GM23338 (cell line): ENCODE measurements around the gene KCNB1. TPM values are rescaled to one million over a fixed set of nuclear protein-coding genes. Genes with fewer than 3 reads are reported as not detected.

Experiments used
- ATAC-seq: fragments of 200-7000 bp; cut with Tn5 transposase; 3 replicates; pipeline ENCODE4 v1.9.1; 2020
- DNase-seq: peaks from one replicate; pipeline ENCODE4 v3.0.0-alpha.2; 2015; ENCODE audit warnings: low spot score
- H2AFZ ChIP-seq: fragments of 200-600 bp; sonication (generic); 2 replicates; pipeline ENCODE4 v1.8.0; 2016; ENCODE audit warnings: antibody characterized with exemption, mild to moderate bottlenecking, moderate library complexity
- H3F3A ChIP-seq: fragments of 200-600 bp; sonication (generic); replicated peaks from 2 replicates; pipeline ENCODE4 v1.8.0; 2017; ENCODE audit warnings: antibody characterized with exemption, mixed run types, low read depth
- H3K27ac ChIP-seq: fragments of 200-600 bp; sonication (generic); 2 replicates; pipeline ENCODE4 v1.6.1; 2016; ENCODE audit warnings: low read depth
- H3K27me3 ChIP-seq: fragments of 200-600 bp; sonication (generic); 2 replicates; pipeline ENCODE4 v1.8.0; 2016; ENCODE audit warnings: mild to moderate bottlenecking, mixed run types, moderate library complexity; ENCODE audit not compliant: insufficient read depth
- H3K36me3 ChIP-seq: fragments of 200-600 bp; sonication (generic); 2 replicates; pipeline ENCODE4 v1.8.0; 2016; ENCODE audit warnings: mild to moderate bottlenecking; ENCODE audit not compliant: insufficient read depth
- H3K4me1 ChIP-seq: fragments of 200-600 bp; sonication (generic); 2 replicates; pipeline ENCODE4 v1.8.0; 2016; ENCODE audit warnings: mild to moderate bottlenecking, moderate library complexity; ENCODE audit not compliant: insufficient read depth
- H3K4me2 ChIP-seq: fragments of 200-600 bp; sonication (generic); 2 replicates; pipeline ENCODE4 v1.7.1; 2017; ENCODE audit warnings: mixed run types
- H3K4me3 ChIP-seq: fragments of 200-600 bp; sonication (generic); 2 replicates; pipeline ENCODE4 v1.6.1; 2016; ENCODE audit warnings: mixed run types
- H3K79me2 ChIP-seq: fragments of 200-600 bp; sonication (generic); replicated peaks from 2 replicates; pipeline ENCODE4 v1.8.0; 2017; ENCODE audit warnings: mild to moderate bottlenecking; ENCODE audit not compliant: insufficient read depth
- H3K9me2 ChIP-seq: fragments of 200-600 bp; sonication (generic); 2 replicates; pipeline ENCODE4 v1.8.0; 2017; ENCODE audit not compliant: insufficient read depth
- H4K20me1 ChIP-seq: fragments of 200-600 bp; sonication (generic); replicated peaks from 2 replicates; pipeline ENCODE4 v1.8.0; 2017; ENCODE audit warnings: mild to moderate bottlenecking; ENCODE audit not compliant: insufficient read depth
- H3K27ac Mint-ChIP-seq: 2 replicates; pipeline ENCODE4 v1.8.0; 2020; ENCODE audit warnings: inconsistent platforms, mild to moderate bottlenecking, moderate library complexity, mixed read lengths
- H3K27me3 Mint-ChIP-seq: 3 replicates; pipeline ENCODE4 v1.8.0; 2022; ENCODE audit warnings: low read depth, mild to moderate bottlenecking, moderate library complexity, mixed read lengths, inconsistent platforms; ENCODE audit not compliant: insufficient read depth, poor library complexity
- H3K36me3 Mint-ChIP-seq: 3 replicates; pipeline ENCODE4 v1.8.0; 2021; ENCODE audit warnings: low read depth, mild to moderate bottlenecking, inconsistent platforms, moderate library complexity, mixed read lengths
- H3K4me1 Mint-ChIP-seq: 3 replicates; pipeline ENCODE4 v1.8.0; 2020; ENCODE audit warnings: mild to moderate bottlenecking, inconsistent platforms, mixed read lengths
- H3K4me3 Mint-ChIP-seq: 3 replicates; pipeline ENCODE4 v1.8.0; 2021; ENCODE audit warnings: moderate library complexity, mild to moderate bottlenecking, inconsistent platforms, mixed read lengths
- H3K9me3 Mint-ChIP-seq: 3 replicates; pipeline ENCODE4 v1.8.0; 2020; ENCODE audit warnings: moderate library complexity, mild to moderate bottlenecking, inconsistent platforms, mixed read lengths
- CREB1 ChIP-seq: fragments of 250-450 bp; sonication (Bioruptor Pico); IDR thresholded peaks from 2 replicates; pipeline ENCODE4 v1.5.0; 2020; ENCODE audit warnings: low read depth, mild to moderate bottlenecking, moderate library complexity
- JUNB ChIP-seq: IDR thresholded peaks from one replicate; pipeline ENCODE4 v1.6.1; 2016; ENCODE audit warnings: antibody characterized with exemption; ENCODE audit not compliant: unreplicated experiment
- NANOG ChIP-seq: IDR thresholded peaks from 2 replicates; pipeline ENCODE4 v1.6.1; 2016; ENCODE audit warnings: antibody characterized with exemption, borderline replicate concordance
- POLR2AphosphoS5 ChIP-seq: IDR thresholded peaks from 2 replicates; pipeline ENCODE4 v1.6.1; 2016; ENCODE audit warnings: antibody characterized with exemption, low read depth
- STAT1 ChIP-seq: IDR thresholded peaks from one replicate; pipeline ENCODE4 v1.6.1; 2016; ENCODE audit warnings: antibody characterized with exemption; ENCODE audit not compliant: unreplicated experiment
- ZNF331 ChIP-seq: fragments of 250-450 bp; sonication (Bioruptor Pico); IDR thresholded peaks from 2 replicates; pipeline ENCODE4 v1.5.0; 2020; ENCODE audit warnings: low read depth, mild to moderate bottlenecking, moderate library complexity
- polyA plus RNA-seq: library from polyadenylated mRNA; unstranded; fragments of >200 nt; fragmentation: Nextera tagmentation; extraction: Ambion mirVana; gene quantifications from 2 replicates; pipeline ENCODE4 v1.2.1, GENCODE V29; 2016
- total RNA-seq: library from RNA; depleted of rRNA; stranded (reverse); fragments of >200 nt; shearing (Covaris generic); gene quantifications from 2 replicates; pipeline ENCODE4 v1.2.3, GENCODE V29; 2014
- TF ChIP-seq, protein P1 (sequence below): fragments of 250-450 bp; sonication (Bioruptor Pico); IDR thresholded peaks from 2 replicates; pipeline ENCODE4 v1.5.0; 2020; ENCODE audit warnings: mild to moderate bottlenecking, moderate library complexity
- TF ChIP-seq, protein P2 (sequence below): IDR thresholded peaks from 2 replicates; pipeline ENCODE4 v1.6.1; 2016; ENCODE audit warnings: antibody characterized with exemption

The KCNB1 gene
- total and polyA plus RNA-seq, 2 experiments from 2014 or later: 0.28 to 0.29 TPM

DNA sequence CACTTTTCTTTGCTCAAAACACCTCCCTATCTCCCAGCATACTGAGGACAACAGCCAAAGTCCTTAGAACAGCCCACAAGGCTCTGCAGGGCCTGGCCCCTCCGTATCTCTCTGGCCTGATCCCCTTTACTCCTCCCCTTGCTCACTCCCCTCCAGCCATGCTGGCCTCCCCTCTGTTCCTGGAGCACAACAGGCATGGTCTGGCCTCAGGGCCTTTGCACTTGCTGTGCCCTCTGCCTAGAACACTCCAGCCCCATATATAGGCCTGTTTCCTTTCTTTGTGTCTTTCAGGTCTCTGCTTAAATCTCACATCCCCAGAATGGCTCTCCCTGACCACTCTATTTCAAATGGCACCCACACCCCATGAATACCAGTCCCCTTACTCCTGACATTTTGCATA is 62.7 kb downstream of the KCNB1 start:
- no peak for TF ChIP-seq JUNB
- TF ChIP-seq, protein P1, sequence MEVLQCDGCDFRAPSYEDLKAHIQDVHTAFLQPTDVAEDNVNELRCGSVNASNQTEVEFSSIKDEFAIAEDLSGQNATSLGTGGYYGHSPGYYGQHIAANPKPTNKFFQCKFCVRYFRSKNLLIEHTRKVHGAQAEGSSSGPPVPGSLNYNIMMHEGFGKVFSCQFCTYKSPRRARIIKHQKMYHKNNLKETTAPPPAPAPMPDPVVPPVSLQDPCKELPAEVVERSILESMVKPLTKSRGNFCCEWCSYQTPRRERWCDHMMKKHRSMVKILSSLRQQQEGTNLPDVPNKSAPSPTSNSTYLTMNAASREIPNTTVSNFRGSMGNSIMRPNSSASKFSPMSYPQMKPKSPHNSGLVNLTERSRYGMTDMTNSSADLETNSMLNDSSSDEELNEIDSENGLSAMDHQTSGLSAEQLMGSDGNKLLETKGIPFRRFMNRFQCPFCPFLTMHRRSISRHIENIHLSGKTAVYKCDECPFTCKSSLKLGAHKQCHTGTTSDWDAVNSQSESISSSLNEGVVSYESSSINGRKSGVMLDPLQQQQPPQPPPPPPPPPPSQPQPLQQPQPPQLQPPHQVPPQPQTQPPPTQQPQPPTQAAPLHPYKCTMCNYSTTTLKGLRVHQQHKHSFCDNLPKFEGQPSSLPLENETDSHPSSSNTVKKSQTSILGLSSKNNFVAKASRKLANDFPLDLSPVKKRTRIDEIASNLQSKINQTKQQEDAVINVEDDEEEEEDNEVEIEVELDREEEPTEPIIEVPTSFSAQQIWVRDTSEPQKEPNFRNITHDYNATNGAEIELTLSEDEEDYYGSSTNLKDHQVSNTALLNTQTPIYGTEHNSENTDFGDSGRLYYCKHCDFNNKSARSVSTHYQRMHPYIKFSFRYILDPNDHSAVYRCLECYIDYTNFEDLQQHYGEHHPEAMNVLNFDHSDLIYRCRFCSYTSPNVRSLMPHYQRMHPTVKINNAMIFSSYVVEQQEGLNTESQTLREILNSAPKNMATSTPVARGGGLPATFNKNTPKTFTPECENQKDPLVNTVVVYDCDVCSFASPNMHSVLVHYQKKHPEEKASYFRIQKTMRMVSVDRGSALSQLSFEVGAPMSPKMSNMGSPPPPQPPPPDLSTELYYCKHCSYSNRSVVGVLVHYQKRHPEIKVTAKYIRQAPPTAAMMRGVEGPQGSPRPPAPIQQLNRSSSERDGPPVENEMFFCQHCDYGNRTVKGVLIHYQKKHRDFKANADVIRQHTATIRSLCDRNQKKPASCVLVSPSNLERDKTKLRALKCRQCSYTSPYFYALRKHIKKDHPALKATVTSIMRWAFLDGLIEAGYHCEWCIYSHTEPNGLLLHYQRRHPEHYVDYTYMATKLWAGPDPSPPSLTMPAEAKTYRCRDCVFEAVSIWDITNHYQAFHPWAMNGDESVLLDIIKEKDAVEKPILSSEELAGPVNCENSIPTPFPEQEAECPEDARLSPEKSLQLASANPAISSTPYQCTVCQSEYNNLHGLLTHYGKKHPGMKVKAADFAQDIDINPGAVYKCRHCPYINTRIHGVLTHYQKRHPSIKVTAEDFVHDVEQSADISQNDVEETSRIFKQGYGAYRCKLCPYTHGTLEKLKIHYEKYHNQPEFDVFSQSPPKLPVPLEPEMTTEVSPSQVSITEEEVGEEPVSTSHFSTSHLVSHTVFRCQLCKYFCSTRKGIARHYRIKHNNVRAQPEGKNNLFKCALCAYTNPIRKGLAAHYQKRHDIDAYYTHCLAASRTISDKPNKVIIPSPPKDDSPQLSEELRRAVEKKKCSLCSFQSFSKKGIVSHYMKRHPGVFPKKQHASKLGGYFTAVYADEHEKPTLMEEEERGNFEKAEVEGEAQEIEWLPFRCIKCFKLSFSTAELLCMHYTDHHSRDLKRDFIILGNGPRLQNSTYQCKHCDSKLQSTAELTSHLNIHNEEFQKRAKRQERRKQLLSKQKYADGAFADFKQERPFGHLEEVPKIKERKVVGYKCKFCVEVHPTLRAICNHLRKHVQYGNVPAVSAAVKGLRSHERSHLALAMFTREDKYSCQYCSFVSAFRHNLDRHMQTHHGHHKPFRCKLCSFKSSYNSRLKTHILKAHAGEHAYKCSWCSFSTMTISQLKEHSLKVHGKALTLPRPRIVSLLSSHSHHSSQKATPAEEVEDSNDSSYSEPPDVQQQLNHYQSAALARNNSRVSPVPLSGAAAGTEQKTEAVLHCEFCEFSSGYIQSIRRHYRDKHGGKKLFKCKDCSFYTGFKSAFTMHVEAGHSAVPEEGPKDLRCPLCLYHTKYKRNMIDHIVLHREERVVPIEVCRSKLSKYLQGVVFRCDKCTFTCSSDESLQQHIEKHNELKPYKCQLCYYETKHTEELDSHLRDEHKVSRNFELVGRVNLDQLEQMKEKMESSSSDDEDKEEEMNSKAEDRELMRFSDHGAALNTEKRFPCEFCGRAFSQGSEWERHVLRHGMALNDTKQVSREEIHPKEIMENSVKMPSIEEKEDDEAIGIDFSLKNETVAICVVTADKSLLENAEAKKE (CRISPR knock-in tag): no peak
- no peak for TF ChIP-seq NANOG
- TF ChIP-seq, protein P2, sequence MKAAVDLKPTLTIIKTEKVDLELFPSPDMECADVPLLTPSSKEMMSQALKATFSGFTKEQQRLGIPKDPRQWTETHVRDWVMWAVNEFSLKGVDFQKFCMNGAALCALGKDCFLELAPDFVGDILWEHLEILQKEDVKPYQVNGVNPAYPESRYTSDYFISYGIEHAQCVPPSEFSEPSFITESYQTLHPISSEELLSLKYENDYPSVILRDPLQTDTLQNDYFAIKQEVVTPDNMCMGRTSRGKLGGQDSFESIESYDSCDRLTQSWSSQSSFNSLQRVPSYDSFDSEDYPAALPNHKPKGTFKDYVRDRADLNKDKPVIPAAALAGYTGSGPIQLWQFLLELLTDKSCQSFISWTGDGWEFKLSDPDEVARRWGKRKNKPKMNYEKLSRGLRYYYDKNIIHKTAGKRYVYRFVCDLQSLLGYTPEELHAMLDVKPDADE: no peak
- TF ChIP-seq STAT1: no peak
- TF ChIP-seq POLR2AphosphoS5: no peak
- no peak for TF ChIP-seq ZNF331 (CRISPR knock-in tag)
- TF ChIP-seq CREB1 (CRISPR knock-in tag): no peak
- Mint-ChIP-seq H3K27me3 (peaks cover 2% of the 10 kb centered on the region), H3K4me3 (no peak overlapping the region), H3K36me3 (no peaks in the 10 kb centered on the region), H3K27ac (no peak overlapping the region), H3K9me3 (no peaks in the 10 kb centered on the region), H3K4me1 (peaks cover 10% of the 10 kb centered on the region)
- ATAC-seq (no peak), DNase-seq (no peak)
- Histone ChIP-seq H4K20me1 (no peaks in the 10 kb centered on the region; the same call in 1 of the 2 replicates), H3K9me2 (no peaks in the 10 kb centered on the region), H3K79me2 (no peaks in the 10 kb centered on the region), H3K27ac (no peak overlapping the region), H3K4me1 (peaks cover 5% of the 10 kb centered on the region; the same call in 1 of the 2 replicates), H3K36me3 (no peaks in the 10 kb centered on the region), H3F3A (no peaks in the 10 kb centered on the region), H3K27me3 (no peaks in the 10 kb centered on the region), H2AFZ (no peak overlapping the region), H3K4me2 (no peak overlapping the region), H3K4me3 (no peak overlapping the region)
